Upper lobe of left lung (tissue), 4 donors: ENCODE data around the gene CRB1.

Source experiments
- EP300 ChIP-seq, 4 donors: sonication (generic); formaldehyde crosslinking; IDR thresholded peaks; one replicate each; pipeline ENCODE4 v1.5.1; 2017; ENCODE audit warnings: antibody characterized with exemption in 4 of 4, control low read depth in 2 of 4
- POLR2AphosphoS5 ChIP-seq, 2 donors: sonication (generic); formaldehyde crosslinking; IDR thresholded peaks; one replicate each; pipeline ENCODE4 v1.5.1; 2017; ENCODE audit warnings: antibody characterized with exemption in 2 of 2
- TF ChIP-seq, protein P1 (sequence below), 6 experiments: fragments of 450-650 bp in 4 of 6; fragments of 200-600 bp in 2 of 6; sonication (generic) in 2 of 6; IDR thresholded peaks; one replicate each; pipeline ENCODE4 v1.5.1; 2016 to 2019; ENCODE audit warnings: antibody characterized with exemption in 6 of 6

DNA sequence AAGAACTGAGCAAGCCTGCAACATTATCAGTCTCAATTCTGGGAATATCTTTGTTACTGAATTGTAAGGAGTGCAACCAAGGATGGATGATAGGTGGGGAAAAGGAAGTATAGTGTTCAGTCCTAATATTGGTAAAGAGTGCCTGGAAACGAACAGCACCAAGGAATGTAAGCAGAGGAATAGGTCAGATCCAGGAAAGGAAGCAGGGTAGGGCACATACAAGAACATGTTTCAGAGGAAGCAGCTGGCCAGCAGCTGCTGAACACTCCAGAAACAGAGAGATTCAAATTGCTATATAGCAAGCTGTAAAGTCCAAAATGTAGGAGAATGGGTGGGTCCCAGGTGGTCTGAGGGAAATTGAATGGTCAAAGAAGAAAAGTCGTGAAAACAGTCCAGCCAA, 37.9 kb downstream of the CRB1 start:
- TF ChIP-seq, protein P1, sequence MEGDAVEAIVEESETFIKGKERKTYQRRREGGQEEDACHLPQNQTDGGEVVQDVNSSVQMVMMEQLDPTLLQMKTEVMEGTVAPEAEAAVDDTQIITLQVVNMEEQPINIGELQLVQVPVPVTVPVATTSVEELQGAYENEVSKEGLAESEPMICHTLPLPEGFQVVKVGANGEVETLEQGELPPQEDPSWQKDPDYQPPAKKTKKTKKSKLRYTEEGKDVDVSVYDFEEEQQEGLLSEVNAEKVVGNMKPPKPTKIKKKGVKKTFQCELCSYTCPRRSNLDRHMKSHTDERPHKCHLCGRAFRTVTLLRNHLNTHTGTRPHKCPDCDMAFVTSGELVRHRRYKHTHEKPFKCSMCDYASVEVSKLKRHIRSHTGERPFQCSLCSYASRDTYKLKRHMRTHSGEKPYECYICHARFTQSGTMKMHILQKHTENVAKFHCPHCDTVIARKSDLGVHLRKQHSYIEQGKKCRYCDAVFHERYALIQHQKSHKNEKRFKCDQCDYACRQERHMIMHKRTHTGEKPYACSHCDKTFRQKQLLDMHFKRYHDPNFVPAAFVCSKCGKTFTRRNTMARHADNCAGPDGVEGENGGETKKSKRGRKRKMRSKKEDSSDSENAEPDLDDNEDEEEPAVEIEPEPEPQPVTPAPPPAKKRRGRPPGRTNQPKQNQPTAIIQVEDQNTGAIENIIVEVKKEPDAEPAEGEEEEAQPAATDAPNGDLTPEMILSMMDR (IDR thresholded peaks at IDR 0.05), result no peak
- TF ChIP-seq EP300 (IDR thresholded peaks at IDR 0.05) (no peak), POLR2AphosphoS5 (IDR thresholded peaks at IDR 0.05) (no peak)
